MCF 10A (cell line): ENCODE data around the gene RETSAT. TPM values are rescaled to one million over a fixed set of nuclear protein-coding genes. Genes with fewer than 3 reads are reported as not detected.

ENCODE experiments used
- BruUV-seq: library from RNA; stranded (reverse); fragments of 400-500 nt; replicated peaks from 2 replicates; lab custom pipeline; 2021; lab: Mats Ljungman, UMichigan
- CTCF ChIA-PET: fragments of 300-600 bp; sonication (Branson Sonifier 250); formaldehyde crosslinking; extraction: SDS; loops from one replicate; lab custom pipeline; 2021; ENCODE audit warnings: antibody characterized with exemption, inconsistent platforms; lab: Yijun Ruan, JAX
- POLR2A ChIA-PET: fragments of 300-600, 350-650 bp; sonication (Branson Sonifier 250); formaldehyde crosslinking; extraction: SDS; loops from one replicate; lab custom pipeline; 2020; ENCODE audit warnings: antibody characterized with exemption, inconsistent platforms; lab: Yijun Ruan, JAX
- DNase-seq: peaks from one replicate; pipeline ENCODE4 v3.0.0-alpha.2; 2018; ENCODE audit not compliant: unreplicated experiment
- H3K27ac Mint-ChIP-seq: one replicate; pipeline ENCODE4 v1.8.0; 2022; ENCODE audit warnings: mild to moderate bottlenecking, low read depth, mixed read lengths; ENCODE audit not compliant: unreplicated experiment
- H3K27me3 Mint-ChIP-seq: one replicate; pipeline ENCODE4 v1.8.0; 2022; ENCODE audit warnings: mixed read lengths; ENCODE audit not compliant: insufficient read depth, unreplicated experiment
- H3K36me3 Mint-ChIP-seq: one replicate; pipeline ENCODE4 v1.8.0; 2022; ENCODE audit warnings: mild to moderate bottlenecking, moderate library complexity, mixed read lengths; ENCODE audit not compliant: insufficient read depth, unreplicated experiment
- H3K4me1 Mint-ChIP-seq: one replicate; pipeline ENCODE4 v1.8.0; 2022; ENCODE audit warnings: mixed read lengths; ENCODE audit not compliant: insufficient read depth, unreplicated experiment
- H3K4me3 Mint-ChIP-seq: one replicate; pipeline ENCODE4 v1.8.0; 2022; ENCODE audit warnings: mild to moderate bottlenecking, moderate library complexity, mixed read lengths; ENCODE audit not compliant: unreplicated experiment
- H3K9me3 Mint-ChIP-seq: one replicate; pipeline ENCODE4 v1.8.0; 2022; ENCODE audit warnings: mixed read lengths; ENCODE audit not compliant: unreplicated experiment
- intact Hi-C: fragments of 100-400 bp; cut with micrococcal nuclease; formaldehyde crosslinking; loops from 2 replicates; pipeline ENCODE4 v1.14.1; 2022
- total RNA-seq: library from RNA; stranded (reverse); gene quantifications from 2 replicates; pipeline ENCODE4 v1.2.3, GENCODE V29; 2022
- TF ChIP-seq, protein P1 (sequence below): fragments of 200-600 bp; IDR thresholded peaks from one replicate; pipeline ENCODE4 v1.8.0; 2022; ENCODE audit warnings: antibody characterized with exemption, mild to moderate bottlenecking; ENCODE audit not compliant: unreplicated experiment

RETSAT gene
- total RNA-seq, 1 experiment from 2014 or later = 60.4 TPM

DNA sequence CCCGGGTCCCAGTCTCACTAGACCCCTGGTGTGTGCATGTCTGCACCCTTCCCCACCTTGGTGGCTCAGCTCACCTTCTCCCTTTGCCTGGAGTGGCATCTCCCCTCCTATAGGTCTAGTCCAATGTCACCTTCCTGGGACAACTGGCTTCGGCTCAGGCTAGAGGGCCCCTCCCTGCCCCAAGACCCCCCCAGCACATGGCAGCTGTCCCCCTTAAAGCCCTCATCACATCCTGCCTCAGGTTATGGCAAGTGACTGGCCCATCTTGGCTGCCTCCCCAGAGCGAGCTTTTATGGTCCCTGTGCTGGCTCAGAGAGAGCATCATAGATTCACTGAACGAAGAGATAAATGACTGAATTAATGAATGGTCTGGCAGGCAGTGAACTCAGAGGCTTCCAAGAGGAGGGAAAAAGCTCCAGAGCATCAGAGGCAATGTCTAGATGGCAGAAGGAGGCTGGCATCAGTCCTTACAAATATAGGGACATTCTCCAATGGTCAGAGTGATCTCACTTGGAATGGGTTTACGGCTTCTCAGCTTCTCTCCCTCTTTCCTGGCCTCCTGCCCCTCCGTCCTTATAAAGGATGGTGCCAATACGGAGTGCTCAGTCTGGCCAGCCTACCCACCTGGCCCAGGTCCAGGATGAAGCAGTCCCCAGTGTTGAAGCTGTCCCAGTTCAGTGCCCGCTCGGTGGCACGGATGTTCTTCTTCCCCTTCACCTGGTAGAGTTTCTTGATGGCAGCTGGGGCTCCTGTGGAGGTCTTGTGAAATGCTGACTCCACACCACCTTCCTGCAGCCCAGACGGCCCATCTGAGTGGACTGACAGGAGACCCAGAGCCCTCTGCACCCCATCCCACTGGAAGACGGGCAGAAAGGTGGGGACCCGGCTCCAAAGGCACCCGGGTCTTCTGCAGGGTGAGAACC lies 46.5 kb upstream of the RETSAT start:
- CTCF ChIA-PET = interaction anchor here (0.6 to 0.7 kb wide), 3 partner anchors 14 to 131 kb away, joined by 3 read pairs; no protein-coding TSS in a partner anchor
- Mint-ChIP-seq H3K4me3 (no peak overlapping the region), H3K9me3 (no peaks in the 10 kb centered on the region), H3K4me1 (no peaks in the 10 kb centered on the region), H3K36me3 (peaks cover 68% of the 10 kb centered on the region), H3K27ac (no peak overlapping the region), H3K27me3 (no peaks in the 10 kb centered on the region)
- no TSS peak for BruUV-seq
- no peak for DNase-seq
- POLR2A ChIA-PET = interaction anchor here (0.6 kb wide), 1 partner anchor 9 kb away, joined by 3 read pairs; no protein-coding TSS in a partner anchor
- TF ChIP-seq, protein P1, sequence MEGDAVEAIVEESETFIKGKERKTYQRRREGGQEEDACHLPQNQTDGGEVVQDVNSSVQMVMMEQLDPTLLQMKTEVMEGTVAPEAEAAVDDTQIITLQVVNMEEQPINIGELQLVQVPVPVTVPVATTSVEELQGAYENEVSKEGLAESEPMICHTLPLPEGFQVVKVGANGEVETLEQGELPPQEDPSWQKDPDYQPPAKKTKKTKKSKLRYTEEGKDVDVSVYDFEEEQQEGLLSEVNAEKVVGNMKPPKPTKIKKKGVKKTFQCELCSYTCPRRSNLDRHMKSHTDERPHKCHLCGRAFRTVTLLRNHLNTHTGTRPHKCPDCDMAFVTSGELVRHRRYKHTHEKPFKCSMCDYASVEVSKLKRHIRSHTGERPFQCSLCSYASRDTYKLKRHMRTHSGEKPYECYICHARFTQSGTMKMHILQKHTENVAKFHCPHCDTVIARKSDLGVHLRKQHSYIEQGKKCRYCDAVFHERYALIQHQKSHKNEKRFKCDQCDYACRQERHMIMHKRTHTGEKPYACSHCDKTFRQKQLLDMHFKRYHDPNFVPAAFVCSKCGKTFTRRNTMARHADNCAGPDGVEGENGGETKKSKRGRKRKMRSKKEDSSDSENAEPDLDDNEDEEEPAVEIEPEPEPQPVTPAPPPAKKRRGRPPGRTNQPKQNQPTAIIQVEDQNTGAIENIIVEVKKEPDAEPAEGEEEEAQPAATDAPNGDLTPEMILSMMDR = no peak
- intact Hi-C loops = no loop called here

DNA sequence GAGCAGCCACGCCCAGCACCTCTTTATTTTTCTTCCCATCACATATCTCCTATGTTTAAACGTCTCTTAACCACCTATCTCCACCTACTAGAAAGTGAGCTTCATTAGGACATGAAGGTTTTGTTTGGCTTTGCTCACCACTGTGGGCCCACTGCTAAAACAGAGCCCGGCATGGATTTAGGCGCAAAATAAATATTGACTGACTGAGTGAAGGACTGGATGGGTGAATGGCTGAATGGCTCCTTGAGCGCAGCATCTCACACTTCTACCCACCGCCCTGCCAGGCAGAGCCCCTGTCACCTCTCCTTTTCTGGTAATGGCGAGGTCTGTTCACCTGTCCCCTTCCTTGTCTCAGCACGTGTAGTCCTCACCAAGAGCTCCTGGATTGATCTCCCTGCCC lies 45.7 kb upstream of the RETSAT start:
- no peaks in the 10 kb centered on the region for H3K27me3 Mint-ChIP-seq
- intact Hi-C loops = no loop called here
- POLR2A ChIA-PET = interaction anchor here (0.6 kb wide), 1 partner anchor 9 kb away, joined by 3 read pairs; no protein-coding TSS in a partner anchor

DNA sequence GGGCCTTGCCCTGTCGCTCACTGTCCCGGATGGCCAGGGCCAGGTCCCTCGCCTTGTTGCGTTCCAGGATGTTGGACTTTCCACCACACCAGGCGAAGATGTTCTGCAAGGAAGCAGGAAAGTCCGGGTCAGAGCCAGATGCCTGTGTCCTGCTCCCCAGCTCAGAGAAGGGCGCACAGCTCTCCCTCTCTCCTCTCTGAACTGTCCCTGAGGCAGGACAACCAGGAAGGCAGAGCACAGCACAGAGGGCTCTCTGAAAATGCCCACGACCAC lies 44.8 kb upstream of the RETSAT start:
- peaks cover 67% of the 10 kb centered on the region for H3K36me3 Mint-ChIP-seq
- no peak for DNase-seq
- CTCF ChIA-PET = no interaction called here
- no peak overlapping the region for H3K27ac Mint-ChIP-seq
- H3K4me3 Mint-ChIP-seq = no peak overlapping the region
- TF ChIP-seq, protein P1 = no peak
- no peaks in the 10 kb centered on the region for H3K27me3 Mint-ChIP-seq
- no TSS peak for BruUV-seq
- peaks cover 1% of the 10 kb centered on the region for H3K4me1 Mint-ChIP-seq
- intact Hi-C loops = no loop called here
- POLR2A ChIA-PET = no interaction called here
- H3K9me3 Mint-ChIP-seq = no peaks in the 10 kb centered on the region

More for the DNA sequence above, 45.7 kb upstream of the RETSAT start:
- Mint-ChIP-seq H3K27ac (no peak overlapping the region), H3K36me3 (peaks cover 63% of the 10 kb centered on the region), H3K4me1 (no peaks in the 10 kb centered on the region), H3K4me3 (no peak overlapping the region), H3K9me3 (no peaks in the 10 kb centered on the region)
- no TSS peak for BruUV-seq
- no peak for DNase-seq
- CTCF ChIA-PET = interaction anchor here (0.6 kb wide), 1 partner anchor 131 kb away, joined by 3 read pairs; no protein-coding TSS in a partner anchor
- TF ChIP-seq, protein P1 = no peak

DNA sequence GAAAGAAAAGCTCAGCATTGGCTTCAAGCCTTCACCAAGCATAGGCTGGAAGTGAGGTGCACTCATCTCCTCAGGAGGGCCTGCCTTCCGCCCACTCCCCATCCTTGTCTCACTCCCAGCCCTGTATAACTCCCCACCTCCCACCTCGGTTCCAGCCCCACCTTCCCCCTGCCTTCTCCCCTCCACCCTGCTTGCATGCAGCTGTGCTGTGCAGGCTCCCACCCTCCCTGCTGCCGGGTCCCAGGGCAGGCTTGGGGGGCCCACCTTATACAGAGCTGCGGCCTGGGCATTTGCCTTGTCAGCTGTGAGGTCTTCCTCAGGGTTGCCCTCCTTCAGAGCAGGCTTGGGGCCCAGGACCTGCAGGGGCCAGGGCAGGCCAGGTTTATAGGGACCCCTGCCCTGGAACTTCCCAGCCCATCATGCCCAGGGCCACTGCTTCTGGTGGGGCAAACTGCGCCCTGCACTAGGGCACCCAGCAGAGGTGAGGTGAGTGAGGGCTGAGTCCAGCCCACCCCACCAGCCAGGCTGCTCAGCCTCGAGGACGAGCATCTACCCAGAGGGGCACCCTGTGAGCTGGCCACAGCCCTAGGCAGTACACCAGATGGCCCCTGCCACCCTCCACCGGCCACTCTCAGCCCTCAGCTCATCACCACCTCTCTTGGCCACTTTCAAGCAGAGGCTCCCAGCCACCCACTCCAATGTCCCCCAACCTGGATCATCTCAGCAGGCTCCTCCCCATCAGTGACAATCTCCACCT lies 44.3 kb upstream of the RETSAT start:
- TF ChIP-seq, protein P1 = no peak
- Mint-ChIP-seq H3K9me3 (no peaks in the 10 kb centered on the region), H3K27ac (no peak overlapping the region), H3K36me3 (peaks cover 69% of the 10 kb centered on the region), H3K4me3 (no peak overlapping the region), H3K27me3 (no peaks in the 10 kb centered on the region), H3K4me1 (peaks cover 6% of the 10 kb centered on the region)
- intact Hi-C loops = no loop called here
- ChIA-PET POLR2A (no interaction called here), CTCF (interaction anchor here (0.6 to 1.0 kb wide), 2 partner anchors 10 to 177 kb away, joined by 4 read pairs; no protein-coding TSS in a partner anchor)
- DNase-seq = no peak
- no TSS peak for BruUV-seq
